ENCODE measurements around the gene EXOC2.

GRCh38 chr6:437037-437392 lies 255.9 kb downstream of the EXOC2 start:
- no peak for TF ChIP-seq POLR2A (IDR thresholded peaks at IDR 0.05)
- TF ChIP-seq POLR2AphosphoS5 (IDR thresholded peaks at IDR 0.05): no peak

All from breast epithelium (tissue), 3 donors.